Skeletal muscle tissue (tissue), 4 donors: ENCODE data around the gene IRF4. TPM values are rescaled to one million over a fixed set of nuclear protein-coding genes. Genes with fewer than 3 reads are reported as not detected.
A peak's percentile ranks its signal among the peaks of the same experiment; 100 is the strongest.

ENCODE experiments used
- H3K27ac ChIP-seq: one replicate; pipeline ENCODE4 v1.7.0; 2013; ENCODE audit warnings: mild to moderate bottlenecking, low read depth, low read length, inconsistent platforms
- H3K27me3 ChIP-seq, 3 donors: one replicate each; pipeline ENCODE4 v1.7.0; 2013; ENCODE audit warnings: low read length in 3 of 3; ENCODE audit not compliant: control insufficient read depth in 3 of 3, insufficient read depth in 3 of 3
- H3K36me3 ChIP-seq, 3 donors: one replicate each; pipeline ENCODE4 v1.7.0; 2013; ENCODE audit warnings: low read length in 3 of 3; ENCODE audit not compliant: control insufficient read depth in 3 of 3, insufficient read depth in 3 of 3
- H3K4me1 ChIP-seq, 3 donors: one replicate each; pipeline ENCODE4 v1.7.0; 2013; ENCODE audit warnings: low read length in 3 of 3, mild to moderate bottlenecking in 3 of 3; ENCODE audit not compliant: control insufficient read depth in 3 of 3, insufficient read depth in 3 of 3
- H3K4me3 ChIP-seq, 3 donors: one replicate each; pipeline ENCODE4 v1.7.0; 2013; ENCODE audit warnings: low read length in 3 of 3
- H3K9ac ChIP-seq, 3 donors: one replicate each; pipeline ENCODE4 v1.7.0; 2013; ENCODE audit warnings: low read length in 3 of 3, mild to moderate bottlenecking in 3 of 3, moderate library complexity in 2 of 3, low read depth in 1 of 3
- H3K9me3 ChIP-seq, 3 donors: one replicate each; pipeline ENCODE4 v1.7.0; 2013; ENCODE audit warnings: low read length in 3 of 3; ENCODE audit not compliant: control insufficient read depth in 3 of 3
- total RNA-seq: library from RNA; depleted of rRNA; stranded (reverse); fragments of >200 nt; gene quantifications from one replicate; pipeline ENCODE4 v1.2.3, GENCODE V29; 2014
- donor health status: Osteomylitis.

IRF4 gene
- total RNA-seq, 1 donor from 2014 or later, result 3.1 TPM

- Histone ChIP-seq H3K9me3 (no peaks in the 10 kb centered on the region), H3K9ac (no peak overlapping the region), H3K4me1 (peaks cover 12 to 27% (median 12%) of the 10 kb centered on the region in 3 donors), H3K27ac (no peak overlapping the region), H3K36me3 (no peaks in the 10 kb centered on the region), H3K27me3 (peaks cover 81 to 83% (median 82%) of the 10 kb centered on the region in 3 donors), H3K4me3 (no peak overlapping the region)
Measured at GRCh38 chr6:389622-390021, 1.9 kb upstream of the IRF4 start.

DNA sequence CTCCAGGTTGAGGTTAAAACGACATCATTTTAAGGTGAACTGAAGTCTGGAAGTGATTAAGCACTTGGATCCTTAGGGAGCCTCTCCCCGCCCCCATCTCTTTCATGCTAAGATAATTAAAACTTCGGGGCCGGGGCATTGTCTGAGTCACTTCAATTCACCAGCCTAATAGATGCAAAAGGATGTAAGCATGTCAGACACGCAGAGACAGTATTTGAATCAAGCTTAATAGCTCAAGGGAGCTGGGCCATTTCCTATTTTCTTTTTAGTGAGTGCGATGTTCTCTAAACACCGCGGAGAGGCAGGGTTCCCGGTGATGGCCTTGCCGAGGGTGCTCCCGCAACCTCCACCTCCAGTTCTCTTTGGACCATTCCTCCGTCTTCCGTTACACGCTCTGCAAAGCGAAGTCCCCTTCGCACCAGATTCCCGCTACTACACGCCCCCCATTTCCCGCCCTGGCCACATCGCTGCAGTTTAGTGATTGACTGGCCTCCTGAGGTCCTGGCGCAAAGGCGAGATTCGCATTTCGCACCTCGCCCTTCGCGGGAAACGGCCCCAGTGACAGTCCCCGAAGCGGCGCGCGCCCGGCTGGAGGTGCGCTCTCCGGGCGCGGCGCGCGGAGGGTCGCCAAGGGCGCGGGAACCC is 516 bp upstream of the IRF4 start:
- Histone ChIP-seq H3K9ac (no peak overlapping the region), H3K27me3 (peaks cover 79 to 82% (median 80%) of the 10 kb centered on the region in 3 donors), H3K36me3 (no peaks in the 10 kb centered on the region), H3K4me1 (peaks cover 12 to 27% (median 12%) of the 10 kb centered on the region in 3 donors), H3K9me3 (no peaks in the 10 kb centered on the region), H3K4me3 (peak overlapping the region; percentile 35 to 58 (median 49)), H3K27ac (no peak overlapping the region)

- Histone ChIP-seq H3K27ac (no peak overlapping the region), H3K27me3 (peaks cover 68 to 80% (median 74%) of the 10 kb centered on the region in 3 donors)
Measured at GRCh38 chr6:392441-393390, 1.2 kb downstream of the IRF4 start.

GRCh38 chr6:393391-394221 is 2.1 kb downstream of the IRF4 start:
- no peaks in the 10 kb centered on the region for H3K9me3 ChIP-seq
- H3K4me3 ChIP-seq, result peak overlapping the region in 2 of 3 donors; percentile 29 to 51
- H3K4me1 ChIP-seq, result peaks cover 12 to 27% (median 12%) of the 10 kb centered on the region in 3 donors
- H3K27me3 ChIP-seq, result peaks cover 66 to 80% (median 78%) of the 10 kb centered on the region in 3 donors
- no peaks in the 10 kb centered on the region for H3K36me3 ChIP-seq
- no peak overlapping the region for H3K27ac ChIP-seq
- H3K9ac ChIP-seq, result peak overlapping the region in 1 of 3 donors; percentile 16

More at GRCh38 chr6:392441-393390, 1.2 kb downstream of the IRF4 start:
- peak overlapping the region in 2 of 3 donors; percentile 41 to 51 for H3K4me3 ChIP-seq
- peak overlapping the region in 1 of 3 donors; percentile 45 for H3K9ac ChIP-seq
- H3K9me3 ChIP-seq, result no peaks in the 10 kb centered on the region
- H3K36me3 ChIP-seq, result no peaks in the 10 kb centered on the region
- H3K4me1 ChIP-seq, result peaks cover 12 to 27% (median 12%) of the 10 kb centered on the region in 3 donors

- no peak overlapping the region for H3K27ac ChIP-seq
- no peaks in the 10 kb centered on the region for H3K36me3 ChIP-seq
- peaks cover 56 to 75% (median 71%) of the 10 kb centered on the region in 3 donors for H3K27me3 ChIP-seq
- no peak overlapping the region for H3K4me3 ChIP-seq
- no peaks in the 10 kb centered on the region for H3K9me3 ChIP-seq
- H3K9ac ChIP-seq, result no peak overlapping the region
- H3K4me1 ChIP-seq, result peaks cover 12 to 27% (median 12%) of the 10 kb centered on the region in 3 donors
Measured at GRCh38 chr6:394641-395289, 3.2 kb downstream of the IRF4 start.

DNA sequence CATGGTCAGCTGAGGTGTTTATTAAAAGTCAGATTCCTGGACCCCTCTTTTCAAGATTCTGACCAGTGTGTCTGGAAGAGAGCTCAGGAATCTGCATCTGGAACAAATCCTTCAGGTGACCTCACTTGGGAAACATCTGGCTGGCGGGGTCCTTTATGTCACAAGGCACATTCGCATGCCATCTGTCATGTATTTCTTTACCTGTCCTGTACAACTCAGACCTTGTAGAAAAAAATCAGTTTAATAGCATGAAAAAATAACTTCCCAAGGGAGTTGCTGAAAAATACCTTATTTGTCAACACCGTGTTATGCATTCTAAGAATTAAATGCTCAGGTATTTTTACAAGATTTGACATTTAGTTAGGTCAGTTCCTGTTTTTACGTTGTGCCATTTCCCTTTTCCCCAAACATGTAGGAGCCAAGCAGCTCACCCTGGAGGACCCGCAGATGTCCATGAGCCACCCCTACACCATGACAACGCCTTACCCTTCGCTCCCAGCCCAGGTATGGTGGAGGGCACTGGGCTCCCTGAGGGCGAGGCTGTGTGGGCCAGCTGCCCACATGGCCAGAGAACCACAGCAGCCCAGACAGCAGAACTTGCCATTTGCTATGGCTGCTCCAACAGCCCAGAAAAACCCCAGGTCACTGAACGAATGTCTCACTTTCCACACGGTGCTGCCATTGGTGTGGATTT is 4.0 kb downstream of the IRF4 start:
- no peak overlapping the region for H3K4me3 ChIP-seq
- no peaks in the 10 kb centered on the region for H3K9me3 ChIP-seq
- H3K27ac ChIP-seq, result no peak overlapping the region
- H3K27me3 ChIP-seq, result peaks cover 48 to 67% (median 64%) of the 10 kb centered on the region in 3 donors
- H3K4me1 ChIP-seq, result peaks cover 12 to 27% (median 12%) of the 10 kb centered on the region in 3 donors
- H3K9ac ChIP-seq, result no peak overlapping the region
- H3K36me3 ChIP-seq, result no peaks in the 10 kb centered on the region

GRCh38 chr6:396126-396520 is 4.6 kb downstream of the IRF4 start:
- H3K9ac ChIP-seq, result no peak overlapping the region
- no peak overlapping the region for H3K27ac ChIP-seq
- peaks cover 9 to 24% (median 10%) of the 10 kb centered on the region in 3 donors for H3K4me1 ChIP-seq
- no peaks in the 10 kb centered on the region for H3K9me3 ChIP-seq
- H3K4me3 ChIP-seq, result no peak overlapping the region
- no peaks in the 10 kb centered on the region for H3K36me3 ChIP-seq
- peaks cover 43 to 62% (median 60%) of the 10 kb centered on the region in 3 donors for H3K27me3 ChIP-seq

- H3K27ac ChIP-seq, result no peak overlapping the region
- no peak overlapping the region for H3K9ac ChIP-seq
- H3K4me1 ChIP-seq, result peaks cover 3 to 17% (median 4%) of the 10 kb centered on the region in 3 donors
- peaks cover 36 to 57% (median 55%) of the 10 kb centered on the region in 3 donors for H3K27me3 ChIP-seq
- H3K9me3 ChIP-seq, result no peaks in the 10 kb centered on the region
- no peak overlapping the region for H3K4me3 ChIP-seq
- no peaks in the 10 kb centered on the region for H3K36me3 ChIP-seq
Measured at GRCh38 chr6:397056-397455, 5.5 kb downstream of the IRF4 start.
